Stomach (tissue), 4 donors: ENCODE measurements around the gene HHLA2.
"Not testable (repeated sequence)": the region's sequence is repeated elsewhere in the genome, so short reads cannot be mapped to it uniquely, and the experiment has no call there.

Experiments
- CTCF ChIP-seq, 7 experiments: fragments of 450-650 bp in 4 of 7; fragments of 200-600 bp in 3 of 7; sonication (generic) in 3 of 7; IDR thresholded peaks; one replicate each; pipeline ENCODE4 v1.5.1; 2016 to 2019; ENCODE audit warnings: antibody characterized with exemption in 7 of 7, control low read depth in 2 of 7, mild to moderate bottlenecking in 1 of 7
- EP300 ChIP-seq: sonication (generic); formaldehyde crosslinking; IDR thresholded peaks from one replicate; pipeline ENCODE4 v1.6.1; 2017; ENCODE audit warnings: antibody characterized with exemption
- POLR2A ChIP-seq, 4 donors: fragments of 450-650 bp; IDR thresholded peaks; one replicate each; pipeline ENCODE4 v1.6.1; 2016; ENCODE audit warnings: antibody characterized with exemption in 4 of 4, control low read depth in 2 of 4, mild to moderate bottlenecking in 1 of 4, moderate library complexity in 1 of 4
- POLR2AphosphoS5 ChIP-seq, 3 donors: sonication (generic); formaldehyde crosslinking; IDR thresholded peaks; one replicate each; pipeline ENCODE4 v1.6.1; 2016; ENCODE audit warnings: antibody characterized with exemption in 3 of 3

- not testable (repeated sequence) for TF ChIP-seq CTCF (IDR thresholded peaks at IDR 0.05); POLR2AphosphoS5 (IDR thresholded peaks at IDR 0.05); EP300; POLR2A (IDR thresholded peaks at IDR 0.05)
These were observed 82.6 kb downstream of the HHLA2 start for GRCh38 chr3:108378952-108379342.
